GM12892 (cell line): ENCODE measurements around the gene RBFOX2.

Experiments
- POLR2A ChIP-seq: IDR thresholded peaks from 2 replicates; pipeline ENCODE4 v1.6.1; 2011; ENCODE audit warnings: low read depth, low read length, control low read depth
- POLR2AphosphoS5 ChIP-seq: IDR thresholded peaks from 2 replicates; pipeline ENCODE4 v1.6.1; 2011; ENCODE audit warnings: low read depth, low read length, control low read depth
- TAF1 ChIP-seq: IDR thresholded peaks from 2 replicates; pipeline ENCODE4 v1.6.1; 2011; ENCODE audit warnings: low read depth, mild to moderate bottlenecking, control low read depth, low read length, borderline replicate concordance

GRCh38 chr22:35888181-35888870 is 140.3 kb downstream of the RBFOX2 start:
- TF ChIP-seq POLR2AphosphoS5 = no peak
- no peak for TF ChIP-seq POLR2A
- no peak for TF ChIP-seq TAF1
